Muscle of arm (tissue), 12 donors: ENCODE results near the gene HOXA1. TPM values are rescaled to one million over a fixed set of nuclear protein-coding genes. Genes with fewer than 3 reads are reported as not detected.
A peak's percentile ranks its signal among the peaks of the same experiment; 100 is the strongest.

ENCODE experiments used
- DNase-seq: peaks from one replicate; pipeline ENCODE4 v3.0.0-alpha.2; 2013
- polyA plus RNA-seq, 12 donors: library from polyadenylated mRNA; unstranded; fragments of 120-200 nt; gene quantifications; one replicate each; pipeline ENCODE4 v1.2.1, GENCODE V29; 2013; ENCODE audit not compliant: insufficient read length in 12 of 12

The HOXA1 gene
- polyA plus RNA-seq, 12 donors, result 0.35 to 1.6 (median 1.1) TPM; not detected in 2

DNA sequence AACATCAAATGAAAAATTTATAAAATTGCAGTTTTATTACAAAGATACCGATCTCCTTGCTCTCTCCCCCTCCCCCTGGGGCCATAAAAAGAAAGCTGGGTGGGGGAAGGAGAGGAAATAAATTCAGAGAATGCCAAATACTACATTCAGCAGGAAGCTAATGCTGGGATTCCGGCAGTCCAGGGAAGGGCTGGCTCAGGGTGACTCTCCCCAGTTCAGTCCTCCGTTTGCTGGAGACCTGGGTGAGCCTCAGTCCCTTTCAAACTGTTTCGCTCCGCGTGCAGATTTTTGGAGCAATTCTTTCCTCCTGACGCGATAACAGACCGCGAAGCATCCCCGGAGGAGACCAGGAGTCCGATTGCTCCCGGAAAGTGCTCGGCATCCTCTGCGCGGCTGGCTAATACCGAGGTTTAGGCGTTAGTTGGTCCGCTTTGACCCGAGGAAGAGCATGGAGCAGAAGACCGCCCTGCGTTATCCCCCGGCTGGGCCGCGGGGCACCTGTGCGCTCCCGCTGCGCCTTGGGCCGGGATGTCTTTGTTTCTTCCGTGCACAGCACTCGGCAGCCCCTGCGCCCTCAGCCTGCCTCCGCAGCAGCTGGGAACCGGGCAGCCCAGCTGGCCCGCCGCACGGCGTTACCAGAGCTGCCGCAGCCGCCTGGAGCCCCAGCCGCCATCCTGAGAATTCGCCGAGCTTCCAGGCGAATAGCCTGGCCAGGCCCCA is 10.5 kb upstream of the HOXA1 start:
- DNase-seq, result no peak

- DNase-seq, result no peak
Observed at GRCh38 chr7:27105301-27106031, 9.7 kb upstream of the HOXA1 start.

DNA sequence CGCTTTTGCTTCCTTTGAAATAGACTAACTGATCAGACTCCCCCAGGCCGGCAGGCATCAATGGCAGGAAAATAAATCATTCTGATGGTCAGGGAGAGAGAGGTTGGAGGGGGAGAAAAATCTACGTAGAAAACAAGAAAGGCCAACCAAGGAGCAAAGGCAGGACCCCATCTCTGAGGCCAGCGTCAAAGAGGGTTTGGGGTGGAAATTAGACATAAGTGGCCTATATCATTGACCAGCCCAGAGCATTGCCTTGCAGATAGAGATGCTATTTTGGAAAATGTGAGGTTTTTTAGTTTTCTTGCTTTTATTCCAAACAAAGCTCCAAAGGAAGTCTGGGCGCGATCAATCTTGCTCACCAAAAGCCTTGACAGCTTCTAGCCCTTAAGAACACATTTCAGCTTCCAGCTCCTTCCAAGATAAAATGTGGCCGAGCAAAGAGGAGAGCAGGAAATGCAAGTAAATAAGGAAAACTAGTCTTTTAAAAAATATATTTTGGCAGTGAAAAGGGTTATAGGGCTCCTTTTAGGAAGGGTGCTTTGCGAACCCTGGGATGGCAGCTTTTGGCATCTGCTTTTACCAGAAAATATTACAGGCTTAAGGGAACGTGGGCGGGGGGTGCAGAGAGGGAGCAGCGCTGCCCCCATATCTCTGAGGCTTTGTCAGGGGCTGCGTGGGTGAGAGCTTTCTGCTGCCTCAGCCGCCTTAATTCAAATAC is 8.7 kb upstream of the HOXA1 start:
- no peak for DNase-seq

DNA sequence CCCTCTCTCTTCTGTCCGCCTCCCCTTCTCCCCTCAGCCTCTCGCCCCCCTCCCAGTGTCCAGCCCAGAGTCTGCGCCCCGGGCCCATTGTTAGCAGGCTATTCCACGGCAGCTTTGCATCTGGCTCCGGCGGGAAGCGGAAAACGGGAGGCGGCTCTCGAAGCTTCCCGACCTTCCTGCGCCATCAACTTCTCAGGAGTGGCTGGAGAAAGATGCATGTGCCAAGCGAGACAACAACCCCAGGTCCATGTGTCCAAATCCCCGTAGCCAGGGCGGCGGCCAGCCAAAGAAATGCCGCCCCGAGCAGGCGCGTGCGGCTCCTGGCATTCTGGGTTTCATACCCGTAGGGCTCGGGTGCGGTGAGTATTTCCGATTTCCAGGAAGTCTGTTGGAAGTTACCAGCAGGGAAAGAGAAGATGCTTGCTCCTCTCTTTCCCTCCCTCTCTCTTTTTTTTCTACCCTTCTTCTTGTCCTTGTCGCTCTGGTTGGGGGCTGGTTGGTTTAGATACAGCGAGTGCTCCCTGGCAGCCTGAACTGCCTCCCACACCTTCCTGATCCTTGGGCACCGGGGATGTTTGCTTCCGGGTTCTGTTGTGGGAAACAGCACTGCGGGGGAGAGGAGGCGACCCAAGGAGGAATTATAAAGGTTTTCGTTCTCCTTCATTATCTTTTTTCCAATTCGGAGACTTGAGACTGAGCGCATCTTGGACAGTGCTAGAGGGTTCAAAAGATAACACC is 7.9 kb upstream of the HOXA1 start:
- DNase-seq, result no peak

DNA sequence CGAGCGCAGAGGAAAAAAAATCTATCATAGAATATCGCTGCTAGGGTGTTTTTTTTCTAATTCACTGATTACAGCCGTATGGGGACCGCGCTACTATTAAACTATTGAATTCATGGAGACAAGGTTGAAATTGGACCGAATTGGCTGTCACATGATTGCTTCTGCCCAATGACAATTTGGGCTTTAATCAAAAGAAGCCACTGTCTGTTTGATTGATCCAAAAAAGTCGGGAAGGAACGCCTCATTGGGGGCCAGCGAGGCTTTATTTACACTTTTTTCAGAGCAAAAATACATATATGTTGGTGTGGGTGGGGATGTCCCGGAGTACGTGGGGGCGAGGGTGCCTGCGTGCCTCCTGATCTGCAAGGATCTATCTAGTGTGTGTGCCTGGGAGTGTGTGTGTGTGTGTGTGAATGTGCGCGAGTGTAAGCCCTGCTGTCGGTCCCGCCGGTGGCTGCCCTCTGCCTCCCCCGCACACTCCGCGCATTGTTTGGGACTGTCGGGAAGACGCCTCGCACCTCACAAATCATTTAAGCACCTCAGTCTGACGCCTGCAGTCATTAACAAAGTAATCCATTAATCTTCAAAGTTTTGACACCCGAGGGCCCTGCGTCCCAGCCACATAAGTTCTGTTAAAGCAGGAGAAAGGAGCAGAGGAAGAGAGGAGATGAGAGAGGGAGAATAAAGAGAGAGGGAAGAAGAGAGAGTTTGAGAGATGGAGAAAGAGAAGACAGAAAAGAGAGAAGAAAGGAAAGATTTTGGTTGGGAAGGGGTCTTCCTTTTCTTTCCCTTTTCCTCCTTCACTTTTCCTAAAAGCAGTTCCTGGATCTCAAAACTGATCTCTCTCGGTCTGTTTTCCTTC is 7.0 kb upstream of the HOXA1 start, which contains the start of gene HOXA2:
HOXA2 (minus strand) TSS at position 103 of the 862 bp plus-strand sequence. CDS start 183 bp downstream, outside the sequence.
- DNase-seq, result no peak

- no peak for DNase-seq
Observed at GRCh38 chr7:27101957-27102580, 6.3 kb upstream of the HOXA1 start.

DNA sequence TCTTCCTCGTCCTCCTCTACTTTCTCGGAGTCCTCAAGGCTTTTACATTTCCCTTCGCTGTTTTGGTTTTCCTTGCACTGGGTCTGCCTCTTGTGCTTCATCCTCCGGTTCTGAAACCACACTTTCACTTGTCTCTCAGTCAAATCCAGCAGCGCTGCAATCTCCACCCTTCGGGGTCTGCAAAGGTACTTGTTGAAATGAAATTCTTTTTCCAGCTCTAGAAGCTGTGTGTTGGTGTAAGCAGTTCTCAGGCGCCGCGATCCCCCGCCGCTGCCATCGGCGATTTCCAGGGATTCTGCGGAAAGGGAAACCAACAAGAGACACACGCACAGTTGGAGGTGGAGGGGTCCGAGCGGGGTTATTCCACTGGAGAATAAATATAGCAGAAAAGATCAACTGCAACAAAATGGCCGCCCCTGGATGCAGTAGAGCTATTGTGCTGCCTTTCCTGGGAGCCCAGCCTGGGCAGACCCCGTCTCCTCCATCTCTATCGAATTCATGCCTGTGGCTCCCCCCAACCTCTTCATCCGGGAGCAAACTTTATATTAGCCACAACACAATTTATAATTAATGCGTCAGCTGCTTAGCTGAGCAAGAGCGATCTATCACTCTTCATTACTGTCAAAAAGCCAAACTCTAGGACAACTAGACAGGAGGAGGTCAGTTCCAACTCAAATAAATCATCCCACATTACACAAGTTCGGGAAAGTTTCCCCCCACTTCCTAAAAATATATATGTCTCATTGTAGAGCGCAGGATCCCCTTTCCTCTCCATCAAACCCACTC is 5.6 kb upstream of the HOXA1 start:
- DNase-seq, result peak; percentile 43

DNA sequence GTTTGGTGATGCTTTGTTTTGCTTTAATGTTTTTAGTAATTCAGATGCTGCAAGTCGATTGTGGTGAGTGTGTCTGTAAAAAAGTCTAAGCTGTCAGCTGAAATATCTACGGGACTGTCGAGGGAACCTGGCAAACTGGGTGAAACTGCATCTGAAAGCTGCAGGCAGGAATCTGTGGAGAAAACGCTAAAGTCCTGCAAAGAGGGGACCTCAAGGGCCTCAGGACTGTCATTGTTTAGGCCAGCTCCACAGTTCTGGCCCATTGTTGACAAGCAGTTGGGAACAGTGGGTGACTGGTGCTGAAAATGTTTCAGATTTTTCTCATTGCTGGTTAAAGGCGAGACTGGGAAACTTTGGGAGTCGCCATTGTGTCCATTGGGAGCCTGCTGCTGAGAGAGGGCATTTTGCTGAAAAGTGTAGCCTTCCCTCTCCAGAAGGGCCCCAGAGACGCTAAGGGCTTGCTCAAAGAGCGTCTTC is 4.9 kb upstream of the HOXA1 start:
- DNase-seq, result peak; percentile 28

- DNase-seq, result no peak
Observed at GRCh38 chr7:27099453-27100370, 3.9 kb upstream of the HOXA1 start.

GRCh38 chr7:27098578-27099451 is 3.0 kb upstream of the HOXA1 start:
- DNase-seq, result peak; percentile 63

- DNase-seq, result no peak
Observed at GRCh38 chr7:27097686-27098577, 2.1 kb upstream of the HOXA1 start.

DNA sequence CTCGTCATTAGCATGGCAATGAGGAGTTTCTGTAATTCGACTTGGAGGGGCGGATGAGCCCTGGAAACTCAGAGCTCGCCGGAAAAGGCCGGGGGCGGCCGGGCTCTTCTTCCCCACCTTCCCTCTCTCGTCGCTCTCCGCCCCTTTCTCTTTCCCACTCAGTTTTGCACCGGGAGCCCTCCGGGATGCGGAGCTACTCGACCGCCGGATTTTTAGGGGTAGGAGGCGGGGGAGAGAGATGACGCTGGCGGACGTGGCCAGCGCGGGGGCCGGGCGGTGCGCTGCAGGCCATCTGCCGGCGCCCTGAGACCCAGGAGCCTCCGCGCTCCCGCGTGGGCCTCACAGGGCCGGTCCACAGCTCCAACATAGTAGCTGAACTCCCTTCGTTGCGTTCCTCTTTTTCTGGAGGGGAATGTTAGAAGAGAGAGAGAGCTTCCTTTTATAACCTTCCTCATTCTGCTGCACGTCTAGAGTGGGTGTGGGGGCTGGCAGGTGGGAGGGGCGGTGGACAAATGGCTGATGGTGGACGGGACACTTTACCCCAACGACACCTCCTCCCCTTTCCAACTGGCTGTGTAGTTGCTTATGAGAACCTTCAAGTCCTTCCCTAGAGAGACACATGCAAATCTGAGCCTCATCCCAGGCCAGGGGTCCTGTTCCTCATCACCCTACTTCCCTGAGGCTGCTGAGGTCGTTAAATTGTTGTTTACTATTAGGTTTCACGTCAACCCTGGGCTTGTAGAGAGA is 1.1 kb upstream of the HOXA1 start:
- peak; percentile 69 for DNase-seq

- DNase-seq, result no peak
Observed at GRCh38 chr7:27095050-27095896, 527 bp downstream of the HOXA1 start.

DNA sequence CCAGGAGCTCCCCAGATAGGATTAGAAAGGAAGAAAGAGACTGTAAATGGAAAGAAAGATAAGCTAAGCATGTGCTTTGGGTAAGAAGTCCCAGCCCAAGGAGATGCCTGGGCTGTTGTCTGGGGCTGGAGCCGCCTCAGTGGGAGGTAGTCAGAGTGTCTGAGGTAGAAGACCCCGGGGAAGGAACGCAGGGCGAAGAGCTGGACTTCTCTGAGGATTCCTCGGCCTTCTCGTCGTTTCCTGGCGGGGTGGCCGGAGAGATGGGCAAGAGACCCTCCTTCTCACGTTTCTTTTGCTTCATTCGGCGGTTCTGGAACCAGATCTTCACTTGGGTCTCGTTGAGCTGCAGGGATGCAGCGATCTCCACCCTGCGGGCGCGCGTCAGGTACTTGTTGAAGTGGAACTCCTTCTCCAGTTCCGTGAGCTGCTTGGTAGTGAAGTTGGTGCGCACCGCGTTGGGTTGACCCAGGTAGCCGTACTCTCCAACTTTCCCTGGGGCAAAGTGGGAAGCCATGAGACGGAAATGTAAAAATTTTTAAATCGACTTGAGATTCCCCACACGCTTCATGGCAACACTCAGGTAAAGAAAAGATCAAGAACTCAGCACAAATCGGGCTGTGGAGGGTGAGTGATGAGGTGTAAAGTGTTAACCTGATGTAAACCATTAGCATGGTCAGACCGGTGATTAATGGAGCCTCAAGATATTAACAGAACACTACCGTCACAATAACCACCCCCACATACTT is 1.3 kb downstream of the HOXA1 start:
- DNase-seq, result no peak
